Brain microvascular endothelial cell (primary cell): Measurements from ENCODE around the gene CPSF3.
A peak's percentile ranks its signal among the peaks of the same experiment; 100 is the strongest.

Source experiments
- DNase-seq: peaks from one replicate; pipeline ENCODE4 v3.0.0-alpha.2; 2020
- H3K27ac ChIP-seq: fragments of 250-450 bp; sonication (Bioruptor Pico); 2 replicates; pipeline ENCODE4 v1.5.1; 2020; ENCODE audit warnings: mild to moderate bottlenecking, moderate library complexity
- H3K27me3 ChIP-seq: fragments of 250-450 bp; sonication (Bioruptor Pico); replicated peaks from 2 replicates; pipeline ENCODE4 v1.5.1; 2020; ENCODE audit warnings: mild to moderate bottlenecking
- H3K36me3 ChIP-seq: fragments of 250-450 bp; sonication (Bioruptor Pico); replicated peaks from 2 replicates; pipeline ENCODE4 v1.5.1; 2020; ENCODE audit warnings: mild to moderate bottlenecking
- H3K4me3 ChIP-seq: 2 replicates; pipeline ENCODE4 v1.5.1; 2011; ENCODE audit warnings: low read depth, mild to moderate bottlenecking, control low read depth, low read length, moderate library complexity
- CTCF ChIP-seq: IDR thresholded peaks from 2 replicates; pipeline ENCODE4 v1.5.1; 2011; ENCODE audit warnings: low read depth, mild to moderate bottlenecking, moderate library complexity, low read length, control low read depth, inconsistent platforms; ENCODE audit errors: missing control alignments
- in situ Hi-C: cut with HindIII; loops from 2 replicates; pipeline ENCODE4 v1.10.0; 2017; ENCODE audit warnings: low sequenced_read_pairs, low pct_ligation_motif_present

The CPSF3 gene

GRCh38 chr2:9428965-9429577, 5.6 kb downstream of the CPSF3 start:
- Histone ChIP-seq H3K27ac (no peak overlapping the region), H3K27me3 (no peaks in the 10 kb centered on the region), H3K4me3 (no peak overlapping the region), H3K36me3 (peaks cover 15% of the 10 kb centered on the region)
- no peak for TF ChIP-seq CTCF
- in situ Hi-C loops, result no loop called here
- DNase-seq, result no peak

- TF ChIP-seq CTCF, result no peak
These were observed 7.2 kb downstream of the CPSF3 start for GRCh38 chr2:9430316-9431293.

GRCh38 chr2:9434489-9434888, 11.0 kb downstream of the CPSF3 start:
- no peak overlapping the region for H3K27ac ChIP-seq
- DNase-seq, result peak; percentile 75
- in situ Hi-C loops, result no loop called here
- H3K27me3 ChIP-seq, result no peaks in the 10 kb centered on the region
- H3K4me3 ChIP-seq, result no peak overlapping the region
- H3K36me3 ChIP-seq, result peaks cover 28% of the 10 kb centered on the region
- no peak for TF ChIP-seq CTCF

More at GRCh38 chr2:9430316-9431293, 7.2 kb downstream of the CPSF3 start:
- no peak overlapping the region for H3K4me3 ChIP-seq
- H3K27ac ChIP-seq, result peak overlapping the region; percentile 47
- in situ Hi-C loops, result no loop called here
- no peaks in the 10 kb centered on the region for H3K27me3 ChIP-seq
- DNase-seq, result no peak
- H3K36me3 ChIP-seq, result peaks cover 15% of the 10 kb centered on the region

GRCh38 chr2:9439536-9439935, 16.1 kb downstream of the CPSF3 start:
- no peak for TF ChIP-seq CTCF
- Histone ChIP-seq H3K36me3 (peaks cover 36% of the 10 kb centered on the region), H3K4me3 (no peak overlapping the region), H3K27me3 (no peaks in the 10 kb centered on the region), H3K27ac (peak overlapping the region; percentile 54)
- DNase-seq, result no peak
- in situ Hi-C loops, result no loop called here

- DNase-seq, result no peak
- TF ChIP-seq CTCF, result no peak
- peaks cover 36% of the 10 kb centered on the region for H3K36me3 ChIP-seq
- in situ Hi-C loops, result no loop called here
- no peaks in the 10 kb centered on the region for H3K27me3 ChIP-seq
- peak overlapping the region; percentile 54 for H3K27ac ChIP-seq
- no peak overlapping the region for H3K4me3 ChIP-seq
These were observed 16.7 kb downstream of the CPSF3 start for GRCh38 chr2:9440058-9440727.
